Ascending aorta (tissue), 2 donors: ENCODE data around the gene IFNK. TPM values are rescaled to one million over a fixed set of nuclear protein-coding genes. Genes with fewer than 3 reads are reported as not detected.

Experiments used
- DNase-seq, 2 donors: peaks; one replicate each; pipeline ENCODE4 v3.0.0-alpha.2; 2019; ENCODE audit warnings: low spot score in 2 of 2
- H3K27ac ChIP-seq, 2 donors: fragments of 200-600 bp; sonication (generic); one replicate each; pipeline ENCODE4 v1.5.1; 2016 to 2017; ENCODE audit warnings: mild to moderate bottlenecking in 1 of 2
- H3K27me3 ChIP-seq: fragments of 200-600 bp; sonication (generic); one replicate; pipeline ENCODE4 v1.5.1; 2017
- H3K36me3 ChIP-seq, 2 donors: fragments of 200-600 bp; sonication (generic); one replicate each; pipeline ENCODE4 v1.5.1; 2016
- H3K4me1 ChIP-seq, 2 donors: fragments of 200-600 bp; sonication (generic); one replicate each; pipeline ENCODE4 v1.5.1; 2016 to 2017; ENCODE audit warnings: mild to moderate bottlenecking in 1 of 2
- H3K4me3 ChIP-seq, 2 donors: fragments of 200-600 bp; sonication (generic); one replicate each; pipeline ENCODE4 v1.5.1; 2016 to 2017; ENCODE audit warnings: mild to moderate bottlenecking in 1 of 2
- H3K9me3 ChIP-seq, 2 donors: fragments of 200-600 bp; sonication (generic); one replicate each; pipeline ENCODE4 v1.5.1; 2016
- intact Hi-C: fragments of 100-400 bp; cut with DNase I; formaldehyde crosslinking; loops from one replicate; pipeline ENCODE4 v1.15.1; 2023
- total RNA-seq: library from RNA; depleted of rRNA; stranded (reverse); fragments of >200 nt; gene quantifications from one replicate; pipeline ENCODE4 v1.1.0, GENCODE V29; 2016
- TF ChIP-seq, protein P1 (sequence below), 3 experiments: fragments of 200-600 bp in 2 of 3; fragments of 450-650 bp in 1 of 3; sonication (generic) in 2 of 3; IDR thresholded peaks; one replicate each; pipeline ENCODE4 v1.5.1; 2016 to 2019; ENCODE audit warnings: antibody characterized with exemption in 3 of 3, mild to moderate bottlenecking in 1 of 3, moderate library complexity in 1 of 3

Gene IFNK
- total RNA-seq, 1 donor from 2014 or later, result not detected

DNA sequence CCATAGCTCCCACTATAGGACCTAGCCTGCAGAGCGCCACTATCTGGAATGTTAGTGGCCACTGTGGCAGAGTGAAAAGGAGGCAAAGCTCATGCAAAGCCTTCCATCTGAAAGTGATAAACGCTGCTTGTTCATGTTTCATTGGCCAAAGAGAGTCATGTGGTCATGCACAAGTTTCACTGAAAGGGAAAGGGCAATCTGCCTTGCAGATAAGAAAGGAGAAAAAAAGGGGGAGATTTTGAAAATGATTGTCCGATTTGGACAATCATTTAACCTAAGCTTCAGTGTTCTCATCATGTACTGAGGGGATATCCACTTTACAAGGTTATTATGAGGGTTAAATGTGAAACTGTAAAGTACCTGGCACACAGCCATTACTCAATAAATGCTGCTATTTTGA, 14.6 kb downstream of the IFNK start:
- TF ChIP-seq, protein P1, sequence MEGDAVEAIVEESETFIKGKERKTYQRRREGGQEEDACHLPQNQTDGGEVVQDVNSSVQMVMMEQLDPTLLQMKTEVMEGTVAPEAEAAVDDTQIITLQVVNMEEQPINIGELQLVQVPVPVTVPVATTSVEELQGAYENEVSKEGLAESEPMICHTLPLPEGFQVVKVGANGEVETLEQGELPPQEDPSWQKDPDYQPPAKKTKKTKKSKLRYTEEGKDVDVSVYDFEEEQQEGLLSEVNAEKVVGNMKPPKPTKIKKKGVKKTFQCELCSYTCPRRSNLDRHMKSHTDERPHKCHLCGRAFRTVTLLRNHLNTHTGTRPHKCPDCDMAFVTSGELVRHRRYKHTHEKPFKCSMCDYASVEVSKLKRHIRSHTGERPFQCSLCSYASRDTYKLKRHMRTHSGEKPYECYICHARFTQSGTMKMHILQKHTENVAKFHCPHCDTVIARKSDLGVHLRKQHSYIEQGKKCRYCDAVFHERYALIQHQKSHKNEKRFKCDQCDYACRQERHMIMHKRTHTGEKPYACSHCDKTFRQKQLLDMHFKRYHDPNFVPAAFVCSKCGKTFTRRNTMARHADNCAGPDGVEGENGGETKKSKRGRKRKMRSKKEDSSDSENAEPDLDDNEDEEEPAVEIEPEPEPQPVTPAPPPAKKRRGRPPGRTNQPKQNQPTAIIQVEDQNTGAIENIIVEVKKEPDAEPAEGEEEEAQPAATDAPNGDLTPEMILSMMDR (IDR thresholded peaks at IDR 0.05), result no peak
- intact Hi-C loops, result no loop called here
- H3K36me3 ChIP-seq, result no peaks in the 10 kb centered on the region
- no peaks in the 10 kb centered on the region for H3K27me3 ChIP-seq
- H3K4me3 ChIP-seq, result no peak overlapping the region
- peak overlapping the region; percentile 85 to 88 for H3K27ac ChIP-seq
- no peak for DNase-seq
- peaks cover 20 to 80% of the 10 kb centered on the region in 2 donors for H3K4me1 ChIP-seq
- no peaks in the 10 kb centered on the region for H3K9me3 ChIP-seq

DNA sequence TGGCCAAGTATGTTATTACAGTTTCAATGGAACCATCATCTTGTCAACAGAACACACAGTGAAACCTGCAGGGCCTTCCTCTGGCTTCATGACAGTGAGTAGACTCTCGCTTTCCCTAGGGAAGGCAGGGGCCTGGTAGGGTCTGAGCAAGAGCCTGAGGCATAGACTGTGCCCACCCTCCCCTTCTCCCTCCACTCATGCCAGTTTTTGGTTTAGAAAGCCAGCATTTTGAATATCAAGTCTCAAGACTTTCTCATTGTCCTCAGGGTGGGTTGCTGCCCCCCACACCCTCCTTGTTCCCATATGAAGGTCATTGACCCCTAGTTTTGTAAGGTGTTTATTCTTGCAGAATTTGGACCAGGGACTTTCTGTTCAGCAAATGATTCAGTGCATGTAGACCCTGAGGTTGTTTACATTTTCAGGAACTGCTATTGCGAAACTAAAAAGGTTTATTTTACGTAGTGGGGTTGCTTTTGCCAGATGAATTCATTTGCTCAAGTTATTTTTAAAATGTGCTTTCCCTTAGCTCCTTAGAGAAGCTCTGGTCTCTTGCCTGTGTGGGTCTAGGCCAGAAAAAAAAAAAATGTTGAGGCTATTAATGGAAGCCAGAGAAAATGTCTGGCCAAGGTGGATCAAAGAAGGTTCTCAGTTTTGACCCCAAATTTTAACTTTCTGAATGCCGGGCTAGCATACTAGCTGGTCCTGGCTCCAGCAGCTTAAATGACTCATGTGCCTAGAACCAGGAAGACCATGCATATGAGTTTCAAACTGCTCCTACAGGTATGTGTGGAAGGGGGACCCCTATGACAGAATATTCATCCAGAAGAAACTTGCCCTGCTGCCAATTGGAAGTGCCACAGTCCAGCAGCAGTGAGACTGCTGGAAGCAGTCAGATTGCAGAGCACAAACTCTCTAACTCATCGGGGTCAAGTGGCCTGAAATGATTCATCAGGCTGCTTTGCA, 15.7 kb downstream of the IFNK start:
- TF ChIP-seq, protein P1 (IDR thresholded peaks at IDR 0.05), result no peak
- Histone ChIP-seq H3K36me3 (peaks cover 0 to 5% of the 10 kb centered on the region in 2 donors), H3K4me1 (peaks cover 20 to 69% of the 10 kb centered on the region in 2 donors), H3K27me3 (no peaks in the 10 kb centered on the region), H3K4me3 (peak overlapping the region in 1 of 2 donors; percentile 23), H3K27ac (peak overlapping the region; percentile 85 to 88), H3K9me3 (no peaks in the 10 kb centered on the region)
- DNase-seq, result peak; percentile 18 to 77
- intact Hi-C loops, result loop anchor here (1.0 to 2.0 kb wide), 2 partner anchors 10 to 33 kb away; partner anchors contain the start of genes C9orf72 and MOB3B

DNA sequence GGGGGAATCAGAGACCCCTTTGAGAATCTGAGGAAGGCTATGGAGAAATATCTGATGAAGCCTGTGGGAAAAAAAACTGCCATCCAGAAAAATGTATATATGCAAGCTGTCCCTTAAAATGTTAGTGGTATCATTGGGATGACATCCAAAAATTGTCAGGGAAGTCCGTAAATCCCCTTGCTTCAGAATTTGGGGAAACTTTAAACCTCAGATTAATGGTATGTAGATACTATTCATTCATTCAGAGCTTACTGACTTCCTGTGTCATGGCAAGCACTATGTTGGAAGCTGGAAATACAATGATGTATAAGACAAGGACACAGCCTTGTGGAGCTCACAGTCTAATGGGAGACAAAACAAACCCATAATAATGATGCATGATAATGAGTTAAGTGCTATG, 16.4 kb downstream of the IFNK start:
- Histone ChIP-seq H3K4me1 (peaks cover 20 to 65% of the 10 kb centered on the region in 2 donors), H3K27me3 (no peaks in the 10 kb centered on the region)
- intact Hi-C loops, result loop anchor here (1.0 to 2.0 kb wide), 2 partner anchors 11 to 32 kb away; partner anchors contain the start of genes C9orf72 and MOB3B

DNA sequence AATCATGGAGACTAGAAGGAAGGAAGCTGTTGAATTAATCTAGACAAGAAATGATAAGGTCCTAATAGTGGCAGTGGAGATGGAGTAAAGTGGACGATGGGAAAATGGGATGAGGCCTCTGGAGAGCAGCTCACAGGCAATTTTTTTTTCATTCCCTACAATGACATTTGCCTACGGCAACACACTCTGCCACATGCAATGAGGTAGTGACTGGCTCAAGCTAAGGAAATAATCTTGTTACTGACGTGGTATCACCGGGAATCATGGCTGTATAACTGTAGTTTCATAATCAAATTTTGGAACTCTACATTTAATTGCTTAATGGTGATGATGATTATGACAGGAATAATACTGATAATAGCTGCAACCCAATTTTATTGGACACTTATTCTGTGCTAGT, 17.6 kb downstream of the IFNK start:
- TF ChIP-seq, protein P1 (IDR thresholded peaks at IDR 0.05), result no peak
- Histone ChIP-seq H3K27me3 (no peaks in the 10 kb centered on the region), H3K4me1 (peaks cover 15 to 53% of the 10 kb centered on the region in 2 donors), H3K27ac (peak overlapping the region; percentile 85 to 88), H3K36me3 (peaks cover 0 to 5% of the 10 kb centered on the region in 2 donors), H3K9me3 (no peaks in the 10 kb centered on the region), H3K4me3 (no peak overlapping the region)
- DNase-seq, result no peak
- intact Hi-C loops, result loop anchor here (2.0 kb wide), 1 partner anchor 31 kb away; the partner anchor contains the start of gene C9orf72

More for the DNA sequence above, 16.4 kb downstream of the IFNK start:
- Histone ChIP-seq H3K27ac (peak overlapping the region; percentile 85 to 88), H3K4me3 (peak overlapping the region in 1 of 2 donors; percentile 23), H3K9me3 (no peaks in the 10 kb centered on the region), H3K36me3 (peaks cover 0 to 5% of the 10 kb centered on the region in 2 donors)
- TF ChIP-seq, protein P1 (IDR thresholded peaks at IDR 0.05), result no peak
- no peak for DNase-seq

DNA sequence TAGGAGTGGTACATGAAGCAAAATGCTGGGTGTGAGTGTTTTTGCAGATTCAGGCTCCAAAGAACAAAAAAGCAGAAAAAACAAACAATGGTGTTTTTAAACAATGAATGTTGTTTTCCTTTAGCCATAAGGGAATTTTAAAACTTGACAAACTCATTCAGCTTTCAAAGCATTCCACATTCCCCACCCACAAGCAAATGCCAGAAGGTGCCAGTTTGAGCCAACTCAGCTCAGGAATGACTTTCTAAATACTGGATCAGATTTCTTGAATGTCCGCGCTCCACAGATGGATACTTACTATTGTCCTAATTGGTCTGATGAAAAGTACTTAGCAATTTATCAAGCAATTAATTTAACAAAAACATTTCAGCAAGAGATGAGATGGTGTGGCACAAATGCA, 18.4 kb downstream of the IFNK start:
- intact Hi-C loops, result no loop called here
- peaks cover 15 to 46% of the 10 kb centered on the region in 2 donors for H3K4me1 ChIP-seq

More for the DNA sequence above, 18.4 kb downstream of the IFNK start:
- H3K9me3 ChIP-seq, result no peaks in the 10 kb centered on the region
- H3K4me3 ChIP-seq, result no peak overlapping the region
- no peak for DNase-seq
- no peaks in the 10 kb centered on the region for H3K27me3 ChIP-seq
- H3K36me3 ChIP-seq, result peaks cover 0 to 5% of the 10 kb centered on the region in 2 donors
- TF ChIP-seq, protein P1 (IDR thresholded peaks at IDR 0.05), result no peak
- no peak overlapping the region for H3K27ac ChIP-seq
